GM21526 (cell line): ENCODE results near the gene C1orf167.

Experiments used
- ATAC-seq: cut with Tn5 transposase; IDR thresholded peaks from one replicate; pipeline ENCODE4 v1.9.1; 2021; ENCODE audit warnings: moderate library complexity; ENCODE audit not compliant: unreplicated experiment, low FRiP score

The C1orf167 gene

GRCh38 chr1:11761988-11762406 lies at the start of gene C1orf167:
C1orf167 (plus strand) TSS chr1:11762193; CDS start chr1:11764401, 2,208 bp downstream.
- ATAC-seq: no peak

- no peak for ATAC-seq
Measured at GRCh38 chr1:11712285-11712684, 49.7 kb upstream of the C1orf167 start.

- ATAC-seq: no peak
Measured at GRCh38 chr1:11713095-11713494, 48.9 kb upstream of the C1orf167 start.

GRCh38 chr1:11714831-11715575 lies 47.0 kb upstream of the C1orf167 start:
- ATAC-seq: no peak

GRCh38 chr1:11719313-11720032 lies 42.5 kb upstream of the C1orf167 start:
- no peak for ATAC-seq

- no peak for ATAC-seq
Measured at GRCh38 chr1:11720033-11720376, 42.0 kb upstream of the C1orf167 start.

GRCh38 chr1:11720525-11720924 lies 41.5 kb upstream of the C1orf167 start:
- ATAC-seq: no peak

- no peak for ATAC-seq
Measured at GRCh38 chr1:11721311-11721710, 40.7 kb upstream of the C1orf167 start.

GRCh38 chr1:11722538-11722937 lies 39.5 kb upstream of the C1orf167 start:
- no peak for ATAC-seq

GRCh38 chr1:11725616-11726015 lies 36.4 kb upstream of the C1orf167 start:
- ATAC-seq: no peak

GRCh38 chr1:11727119-11727518 lies 34.9 kb upstream of the C1orf167 start:
- ATAC-seq: no peak

GRCh38 chr1:11728126-11728806 lies 33.7 kb upstream of the C1orf167 start:
- no peak for ATAC-seq

GRCh38 chr1:11729155-11729497 lies 32.9 kb upstream of the C1orf167 start:
- no peak for ATAC-seq

- no peak for ATAC-seq
Measured at GRCh38 chr1:11729498-11730428, 32.2 kb upstream of the C1orf167 start.

GRCh38 chr1:11730429-11730891 lies 31.5 kb upstream of the C1orf167 start:
- no peak for ATAC-seq

- ATAC-seq: no peak
Measured at GRCh38 chr1:11731691-11732283, 30.2 kb upstream of the C1orf167 start.

- ATAC-seq: no peak
Measured at GRCh38 chr1:11733306-11733705, 28.7 kb upstream of the C1orf167 start.

- ATAC-seq: no peak
Measured at GRCh38 chr1:11735531-11735853, 26.5 kb upstream of the C1orf167 start.

GRCh38 chr1:11735854-11736745 lies 25.9 kb upstream of the C1orf167 start, which contains the start of gene AGTRAP:
AGTRAP (plus strand) TSS chr1:11736136; CDS start chr1:11736209, 73 bp downstream.
- peak; percentile 66 for ATAC-seq
